ENCODE measurements around the gene TMEM243. TPM values are rescaled to one million over a fixed set of nuclear protein-coding genes. Genes with fewer than 3 reads are reported as not detected.
A peak's percentile ranks its signal among the peaks of the same experiment; 100 is the strongest.

Gene TMEM243
- 3.7 and 5.9 TPM in 2 replicates for polyA plus RNA-seq
- polyA minus RNA-seq, result 0.97 and 1.9 TPM in 2 replicates

GRCh38 chr7:87219545-87220025 lies at the start of gene TMEM243:
TSS of gene TMEM243 (minus strand) at chr7:87219732. CDS start at chr7:87219503, 229 bp downstream.
- H3K9me3 ChIP-seq (ENCODE audit: low read length), result no peaks in the 10 kb centered on the region

More at GRCh38 chr7:87219545-87220025, at the start of gene TMEM243:
- H3K4me3 ChIP-seq (ENCODE audit: low read length), result peak within 1 kb of the TSS; percentile 97
- no peaks in the 10 kb centered on the region for H3K36me3 ChIP-seq (ENCODE audit: insufficient read depth, low read length)
- TF ChIP-seq REST (IDR thresholded peaks at IDR 0.05; ENCODE audit: borderline replicate concordance) (no peak), CTCF (IDR thresholded peaks at IDR 0.05; ENCODE audit: poor library complexity, severe bottlenecking) (no peak), RAD21 (conservative IDR thresholded peaks at IDR 0.05) (no peak), MXI1 (conservative IDR thresholded peaks at IDR 0.05; ENCODE audit: poor library complexity, severe bottlenecking) (no peak), TAF1 (IDR thresholded peaks at IDR 0.05; ENCODE audit: low read depth) (no peak), EP300 (conservative IDR thresholded peaks at IDR 0.05; ENCODE audit: poor library complexity, severe bottlenecking) (no peak), POLR2AphosphoS5 (IDR thresholded peaks at IDR 0.05) (no peak), SMC3 (conservative IDR thresholded peaks at IDR 0.05; ENCODE audit: poor library complexity) (no peak), EZH2 (IDR thresholded peaks at IDR 0.05; ENCODE audit: borderline replicate concordance, insufficient read depth, low read length, poor library complexity, severe bottlenecking) (no peak)
- H4K20me1 ChIP-seq (ENCODE audit: insufficient read depth), result no peaks in the 10 kb centered on the region
- H3K27me3 ChIP-seq (ENCODE audit: insufficient read depth, low read depth, low read length), result peaks cover 39% of the 10 kb centered on the region
- H3K4me2 ChIP-seq (ENCODE audit: low read length), result peak within 1 kb of the TSS; percentile 92
- no peaks in the 10 kb centered on the region for H3K9me2 ChIP-seq (ENCODE audit: insufficient read depth, low read length)
- no peaks in the 10 kb centered on the region for H3K79me2 ChIP-seq (replicated peaks; ENCODE audit: insufficient read depth, low read length)
- H3F3A ChIP-seq (ENCODE audit: insufficient read depth, low read length, poor library complexity, severe bottlenecking), result no peaks in the 10 kb centered on the region
- no peak within 1 kb of the TSS for H3K27ac ChIP-seq (ENCODE audit: low read length)
- peak within 1 kb of the TSS; percentile 62 for H3K9ac ChIP-seq (ENCODE audit: low read length)
- H2AFZ ChIP-seq (ENCODE audit: low read depth, low read length), result peak within 1 kb of the TSS; percentile 21
